ENCODE measurements around the gene MTG2. TPM values are rescaled to one million over a fixed set of nuclear protein-coding genes. Genes with fewer than 3 reads are reported as not detected.
A peak's percentile ranks its signal among the peaks of the same experiment; 100 is the strongest.

Gene MTG2
- total RNA-seq, 3 donors from 2014 or later = 28.8 to 34.9 (median 32.6) TPM

GRCh38 chr20:62167474-62167873 lies 15.4 kb upstream of the MTG2 start:
- TF ChIP-seq CTCF (IDR thresholded peaks at IDR 0.05) = no peak
- no peak overlapping the region for H3K4me3 ChIP-seq
- no peaks in the 10 kb centered on the region for H3K4me1 ChIP-seq (ENCODE audit: low read depth)
- DNase-seq (peak in 1 of 3 donors; percentile 15), ATAC-seq (no peak)
- intact Hi-C loops (cut with DNase I, micrococcal nuclease) = no loop called here
- no peaks in the 10 kb centered on the region for H3K9me3 ChIP-seq
- no peaks in the 10 kb centered on the region for H3K36me3 ChIP-seq (ENCODE audit: low read depth)

- no peaks in the 10 kb centered on the region for H3K36me3 ChIP-seq (ENCODE audit: low read depth)
- intact Hi-C loops (cut with DNase I, micrococcal nuclease) = no loop called here
- DNase-seq (peak in 1 of 3 donors; percentile 11), ATAC-seq (no peak)
- no peaks in the 10 kb centered on the region for H3K9me3 ChIP-seq
- H3K4me1 ChIP-seq (ENCODE audit: low read depth) = no peaks in the 10 kb centered on the region
- no peak for TF ChIP-seq CTCF (IDR thresholded peaks at IDR 0.05)
- no peak overlapping the region for H3K4me3 ChIP-seq
These were observed 14.8 kb upstream of the MTG2 start for GRCh38 chr20:62168061-62168460.

- no peaks in the 10 kb centered on the region for H3K36me3 ChIP-seq (ENCODE audit: low read depth)
- no peak for TF ChIP-seq CTCF (IDR thresholded peaks at IDR 0.05)
- H3K9me3 ChIP-seq = no peaks in the 10 kb centered on the region
- no peak overlapping the region for H3K4me3 ChIP-seq
- H3K4me1 ChIP-seq (ENCODE audit: low read depth) = no peaks in the 10 kb centered on the region
- intact Hi-C loops (cut with DNase I, micrococcal nuclease) = no loop called here
- DNase-seq = peak in 1 of 3 donors; percentile 28
- no peak for ATAC-seq
These were observed 13.9 kb upstream of the MTG2 start for GRCh38 chr20:62168890-62169435.

- H3K9me3 ChIP-seq = no peaks in the 10 kb centered on the region
- H3K36me3 ChIP-seq (ENCODE audit: low read depth) = no peaks in the 10 kb centered on the region
- ATAC-seq = no peak
- intact Hi-C loops (cut with DNase I, micrococcal nuclease) = no loop called here
- no peak overlapping the region for H3K4me3 ChIP-seq
- H3K4me1 ChIP-seq (ENCODE audit: low read depth) = no peaks in the 10 kb centered on the region
- DNase-seq = no peak
- TF ChIP-seq CTCF (IDR thresholded peaks at IDR 0.05) = no peak
These were observed 12.3 kb upstream of the MTG2 start for GRCh38 chr20:62170536-62170935.

GRCh38 chr20:62171245-62171644 lies 11.6 kb upstream of the MTG2 start:
- H3K4me1 ChIP-seq (ENCODE audit: low read depth) = no peaks in the 10 kb centered on the region
- no peaks in the 10 kb centered on the region for H3K36me3 ChIP-seq (ENCODE audit: low read depth)
- no peak overlapping the region for H3K4me3 ChIP-seq
- TF ChIP-seq CTCF (IDR thresholded peaks at IDR 0.05) = no peak
- ATAC-seq (no peak), DNase-seq (peak in 1 of 3 donors; percentile 10)
- intact Hi-C loops (cut with DNase I, micrococcal nuclease) = no loop called here
- H3K9me3 ChIP-seq = no peaks in the 10 kb centered on the region

- intact Hi-C loops (cut with DNase I, micrococcal nuclease) = no loop called here
- Histone ChIP-seq H3K36me3 (ENCODE audit: low read depth) (no peaks in the 10 kb centered on the region), H3K4me1 (ENCODE audit: low read depth) (no peaks in the 10 kb centered on the region), H3K9me3 (no peaks in the 10 kb centered on the region), H3K4me3 (no peak overlapping the region)
- peak in 1 of 3 donors; percentile 37 for DNase-seq
- TF ChIP-seq CTCF (IDR thresholded peaks at IDR 0.05) = no peak
- no peak for ATAC-seq
These were observed 10.2 kb upstream of the MTG2 start for GRCh38 chr20:62172666-62173065.

All from mucosa of descending colon (tissue), 3 donors.